NCI-H460 (cell line): ENCODE data around the gene IL1R2. TPM values are rescaled to one million over a fixed set of nuclear protein-coding genes. Genes with fewer than 3 reads are reported as not detected.

Experiments
- DNase-seq: peaks from one replicate; pipeline ENCODE4 v3.0.0-alpha.2; 2016; ENCODE audit warnings: low read depth; ENCODE audit errors: extremely low read depth
- total RNA-seq: library from RNA; depleted of rRNA; stranded (reverse); fragments of >200 nt; shearing (Covaris generic); gene quantifications from 2 replicates; pipeline ENCODE4 v1.2.3, GENCODE V29; 2014

Gene IL1R2
- total RNA-seq, 1 experiment from 2014 or later: 0.37 TPM

DNA sequence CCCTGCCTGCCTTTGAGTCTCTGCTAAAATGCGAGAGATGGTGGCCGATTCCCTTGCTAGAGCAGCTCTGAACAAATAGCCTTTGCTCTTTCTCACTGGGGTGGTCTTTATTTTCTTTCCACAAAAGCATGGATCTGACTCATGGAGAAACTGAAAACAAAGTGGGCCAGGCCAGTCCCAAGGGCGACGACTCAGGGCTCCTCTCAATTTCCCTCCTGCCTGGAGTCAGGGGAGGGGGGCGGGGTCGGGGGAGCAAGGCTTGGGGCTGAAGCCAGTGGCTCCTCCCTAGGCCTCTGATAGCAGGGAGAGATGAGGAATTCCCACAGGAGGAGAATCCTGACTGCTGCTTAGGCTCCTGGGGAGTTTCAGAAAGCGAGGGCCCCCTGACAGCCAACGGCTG lies 17.1 kb upstream of the IL1R2 start:
- no peak for DNase-seq

- DNase-seq: no peak
Measured at GRCh38 chr2:101975171-101975870, 16.4 kb upstream of the IL1R2 start.

DNA sequence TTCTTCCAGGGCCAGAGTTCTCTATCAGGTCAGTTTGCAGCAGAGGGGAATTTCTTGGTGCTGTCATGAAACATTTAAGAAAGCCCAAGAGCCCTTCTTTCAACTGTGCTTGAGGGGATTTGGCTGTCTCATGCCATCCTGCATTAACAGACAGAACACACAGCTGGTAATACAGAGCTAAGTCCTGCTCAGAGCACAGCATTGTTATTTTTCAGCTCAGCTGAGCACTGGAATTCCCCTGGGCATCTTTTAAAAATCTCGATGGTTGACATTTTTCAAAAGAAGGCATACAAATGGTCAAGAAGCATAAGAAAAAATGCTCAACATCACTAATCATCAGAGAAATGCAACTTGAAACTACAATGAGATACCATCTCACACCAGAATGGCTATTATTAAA lies 14.9 kb upstream of the IL1R2 start:
- DNase-seq: no peak

DNA sequence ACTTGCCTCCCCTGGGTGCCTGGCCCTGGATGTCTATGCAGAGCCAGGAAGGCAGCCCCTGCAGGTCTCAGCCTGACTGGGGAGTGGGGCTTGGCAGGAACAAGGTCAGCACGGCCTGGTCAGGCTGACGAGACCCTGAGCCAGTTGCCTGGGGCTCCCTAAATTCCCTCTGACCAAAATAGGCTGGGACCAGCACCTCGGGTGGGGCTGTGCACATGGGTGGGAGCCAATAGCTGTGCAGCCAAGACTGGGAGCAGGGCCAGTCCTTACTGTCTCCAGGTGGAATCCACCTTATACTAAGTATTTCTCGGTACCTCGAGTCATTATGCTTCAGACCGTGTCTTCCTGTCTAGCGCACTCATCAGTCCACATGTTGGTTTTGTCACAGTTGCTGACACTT lies 11.4 kb upstream of the IL1R2 start:
- no peak for DNase-seq

DNA sequence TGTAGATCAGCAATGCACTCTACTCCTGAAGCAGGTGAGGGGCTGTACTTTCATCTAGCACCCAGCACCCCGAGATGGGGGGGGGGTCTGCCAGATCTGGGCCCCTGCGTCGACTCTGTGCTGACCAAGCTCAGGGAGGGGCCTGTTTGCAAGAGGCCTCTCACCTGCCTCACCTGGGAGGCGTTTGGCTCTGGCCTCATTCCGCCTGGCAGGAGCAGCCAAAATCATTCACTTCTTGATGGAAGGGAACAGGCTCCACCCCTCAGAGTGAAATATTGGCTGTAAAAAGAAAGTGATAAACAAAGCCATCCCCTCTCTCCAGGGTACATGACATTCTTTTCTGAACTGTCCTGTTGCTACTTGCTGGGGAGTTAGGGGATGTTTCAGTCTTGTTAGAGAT lies 10.7 kb upstream of the IL1R2 start:
- no peak for DNase-seq

- DNase-seq: no peak
Measured at GRCh38 chr2:101981504-101981903, 10.3 kb upstream of the IL1R2 start.

GRCh38 chr2:101982495-101983029 lies 9.2 kb upstream of the IL1R2 start:
- no peak for DNase-seq

- no peak for DNase-seq
Measured at GRCh38 chr2:101983486-101983885, 8.3 kb upstream of the IL1R2 start.

GRCh38 chr2:101983928-101984327 lies 7.8 kb upstream of the IL1R2 start:
- no peak for DNase-seq

DNA sequence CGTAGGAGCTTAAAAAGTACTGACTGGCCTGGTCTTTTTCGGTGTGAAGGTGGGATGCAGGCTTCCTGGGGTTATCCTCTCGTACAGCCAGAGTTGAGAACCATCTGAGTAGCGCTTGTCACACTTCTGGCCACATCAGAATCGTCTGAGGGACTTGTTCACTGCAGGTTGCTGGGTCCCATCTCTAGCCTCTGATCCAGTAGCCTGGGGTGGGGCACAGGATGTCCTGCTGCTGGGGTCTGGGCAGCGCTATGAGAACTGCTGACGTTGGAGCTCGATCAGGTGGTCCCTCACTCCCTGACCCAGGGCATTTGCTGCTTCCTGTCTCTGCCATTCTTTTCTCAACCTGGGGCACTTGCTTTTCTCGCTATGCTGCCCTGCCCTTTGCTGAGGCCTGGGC lies 7.1 kb upstream of the IL1R2 start:
- no peak for DNase-seq

GRCh38 chr2:101985101-101985792 lies 6.5 kb upstream of the IL1R2 start:
- DNase-seq: no peak

DNA sequence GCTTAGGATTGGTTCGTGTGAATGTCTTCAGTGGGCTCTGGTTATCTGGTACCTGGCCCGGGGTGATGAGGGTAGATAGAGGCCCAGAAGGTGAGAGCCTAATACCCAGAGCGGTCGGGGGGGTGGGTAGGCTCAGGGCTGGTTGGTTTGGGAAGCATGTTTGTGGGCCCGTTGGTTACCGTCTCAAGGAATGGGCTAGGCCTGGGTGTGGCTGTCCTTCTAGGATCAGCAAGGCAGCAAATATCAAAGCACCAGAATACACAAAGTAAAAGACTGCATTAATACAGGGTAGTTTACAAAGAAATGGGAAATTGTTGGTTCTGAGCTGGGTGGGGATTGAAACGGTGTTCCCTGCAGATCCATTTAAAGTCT lies 6.0 kb upstream of the IL1R2 start:
- no peak for DNase-seq

DNA sequence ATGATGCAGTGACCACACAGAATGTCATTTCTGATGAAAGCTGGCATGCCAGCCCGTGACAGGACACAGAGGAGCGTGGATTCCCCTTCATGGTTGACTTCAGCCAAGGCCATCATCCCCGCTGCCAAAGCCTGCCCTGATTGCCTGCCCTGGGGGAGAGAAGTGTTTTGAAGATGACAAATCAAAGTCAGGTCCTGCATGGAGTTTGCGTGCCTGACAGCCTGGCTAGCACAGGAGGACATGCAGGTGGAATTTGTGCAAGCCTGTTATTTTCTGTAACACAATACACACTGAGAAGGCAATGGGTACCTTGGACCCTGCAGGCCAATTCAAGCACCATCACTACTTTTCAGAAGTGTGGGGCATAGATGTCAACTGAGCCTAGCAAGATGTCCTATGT lies 5.4 kb upstream of the IL1R2 start:
- no peak for DNase-seq

- DNase-seq: no peak
Measured at GRCh38 chr2:101986804-101987740, 4.7 kb upstream of the IL1R2 start.

DNA sequence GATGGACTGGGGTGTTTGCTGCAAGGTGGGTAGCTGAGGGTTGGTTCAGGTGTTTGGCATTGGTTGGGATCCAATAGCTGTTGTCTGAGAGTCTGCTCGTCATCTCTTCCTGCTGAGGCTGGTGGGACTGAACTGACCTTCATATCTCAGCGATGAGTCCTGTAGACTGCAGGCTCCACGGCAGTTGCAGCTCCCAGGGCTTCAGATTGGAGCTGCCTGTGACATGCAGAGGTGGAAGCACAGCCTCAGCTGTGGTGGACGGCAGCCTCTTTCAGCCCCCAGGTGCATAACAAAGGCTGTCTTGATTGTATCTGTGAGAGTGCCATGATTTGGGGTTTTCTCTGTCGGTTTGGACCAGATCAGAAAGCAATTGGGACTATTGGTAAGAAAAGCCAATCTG lies 3.9 kb upstream of the IL1R2 start:
- no peak for DNase-seq

DNA sequence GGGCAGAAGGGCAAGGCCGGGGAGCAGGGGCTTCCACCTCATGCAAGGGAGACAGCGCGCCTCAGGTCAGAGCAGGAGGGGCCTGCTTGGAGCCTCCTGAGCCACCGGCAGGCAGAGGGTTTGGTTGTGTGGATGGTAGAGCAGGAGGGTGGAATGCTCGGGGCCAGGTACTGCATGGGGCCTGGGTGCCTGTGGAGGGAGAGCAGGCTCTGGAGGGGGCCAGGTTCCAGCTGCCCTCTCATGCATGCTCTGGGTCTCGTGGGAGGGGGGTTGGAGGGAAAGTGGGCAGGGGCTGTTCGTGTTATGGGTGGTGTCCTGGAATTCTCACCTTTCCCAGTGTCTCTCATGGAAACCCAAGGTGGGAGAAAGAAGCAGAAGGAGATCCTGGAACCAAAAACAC lies 3.2 kb upstream of the IL1R2 start:
- no peak for DNase-seq

- DNase-seq: no peak
Measured at GRCh38 chr2:101989740-101990460, 1.9 kb upstream of the IL1R2 start.

- no peak for DNase-seq
Measured at GRCh38 chr2:101993772-101994171, 2.0 kb downstream of the IL1R2 start.

DNA sequence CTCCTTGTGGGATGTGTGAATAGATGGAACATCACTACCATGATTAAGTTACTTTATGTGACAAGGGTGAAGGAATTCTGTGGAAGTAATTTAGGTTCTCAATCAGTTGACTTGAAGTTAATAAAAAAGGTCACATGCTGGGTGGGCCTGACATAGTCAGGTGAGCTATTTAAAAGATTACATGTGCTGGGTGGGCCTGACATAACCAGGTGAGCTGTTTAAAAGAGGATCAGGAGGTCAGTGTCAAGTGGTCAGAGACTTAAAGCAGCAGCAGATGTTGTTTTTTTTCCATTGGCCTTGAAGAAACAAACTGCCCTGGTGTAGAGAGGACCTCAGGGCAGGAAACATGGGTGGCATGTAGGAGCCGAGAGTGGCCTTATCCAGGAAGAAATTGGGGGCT lies 3.3 kb downstream of the IL1R2 start:
- DNase-seq: no peak

GRCh38 chr2:101995804-101996203 lies 4.0 kb downstream of the IL1R2 start:
- DNase-seq: no peak

GRCh38 chr2:101998556-101998895 lies 6.8 kb downstream of the IL1R2 start:
- DNase-seq: no peak
